ENCODE data around the gene NOP14. TPM values are rescaled to one million over a fixed set of nuclear protein-coding genes. Genes with fewer than 3 reads are reported as not detected.
A peak's percentile ranks its signal among the peaks of the same experiment; 100 is the strongest.
"Not testable (repeated sequence)": the region's sequence is repeated elsewhere in the genome, so short reads cannot be mapped to it uniquely, and the experiment has no call there.

Gene NOP14
- total RNA-seq, 1 donor from 2014 or later: 17.2 TPM

DNA sequence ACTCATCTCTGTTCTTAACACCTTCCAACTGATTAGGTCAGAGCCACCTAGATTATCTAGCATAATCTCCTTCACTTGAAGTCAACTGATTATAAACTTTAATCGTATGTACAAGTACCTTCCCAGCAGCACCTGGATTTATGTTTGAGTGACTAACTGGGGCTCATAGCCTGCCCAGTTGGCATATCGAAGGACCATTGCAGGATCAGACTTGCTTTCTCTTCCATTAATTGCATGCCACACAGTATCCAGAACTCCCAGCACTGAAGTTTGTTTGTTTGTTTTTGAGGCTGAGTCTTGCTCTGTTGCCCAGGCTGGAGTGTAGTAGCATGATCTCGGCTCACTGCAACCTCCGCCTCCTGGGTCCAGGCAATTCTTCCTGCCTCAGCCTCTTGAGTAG lies 28.0 kb upstream of the NOP14 start:
- Mint-ChIP-seq H3K27me3 (ENCODE audit: unreplicated experiment) (peaks cover 3% of the 10 kb centered on the region), H3K4me1 (ENCODE audit: low read depth, unreplicated experiment) (no peaks in the 10 kb centered on the region), H3K36me3 (ENCODE audit: unreplicated experiment) (no peaks in the 10 kb centered on the region), H3K9me3 (ENCODE audit: unreplicated experiment) (no peaks in the 10 kb centered on the region), H3K27ac (ENCODE audit: unreplicated experiment) (no peak overlapping the region), H3K4me3 (ENCODE audit: unreplicated experiment) (no peak overlapping the region)
- DNase-seq: no peak
- no peak for TF ChIP-seq CTCF (IDR thresholded peaks at IDR 0.05; ENCODE audit: partially characterized antibody, unreplicated experiment)

DNA sequence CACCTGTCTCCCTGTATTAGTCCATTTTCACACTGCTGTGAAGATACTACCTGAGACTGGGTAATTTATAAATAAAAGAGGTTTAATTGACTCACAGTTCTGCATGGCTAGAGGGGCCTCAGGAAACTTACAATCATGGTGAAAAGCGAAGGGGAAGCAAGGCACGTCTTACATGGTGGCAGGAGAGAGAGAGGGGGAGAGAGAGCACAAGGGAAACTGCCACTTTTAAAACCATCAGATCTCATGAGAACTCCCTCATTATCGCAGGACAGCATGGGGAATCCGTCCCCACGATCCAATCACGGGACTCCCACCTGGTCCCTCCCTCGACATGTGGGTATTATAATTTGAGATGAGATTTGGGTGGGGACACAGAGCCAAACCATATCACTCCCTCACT lies 20.5 kb upstream of the NOP14 start:
- not testable (repeated sequence) for H3K27me3 Mint-ChIP-seq (ENCODE audit: unreplicated experiment); DNase-seq; H3K27ac Mint-ChIP-seq (ENCODE audit: unreplicated experiment); H3K4me1 Mint-ChIP-seq (ENCODE audit: low read depth, unreplicated experiment); H3K4me3 Mint-ChIP-seq (ENCODE audit: unreplicated experiment); H3K36me3 Mint-ChIP-seq (ENCODE audit: unreplicated experiment); H3K9me3 Mint-ChIP-seq (ENCODE audit: unreplicated experiment)

DNA sequence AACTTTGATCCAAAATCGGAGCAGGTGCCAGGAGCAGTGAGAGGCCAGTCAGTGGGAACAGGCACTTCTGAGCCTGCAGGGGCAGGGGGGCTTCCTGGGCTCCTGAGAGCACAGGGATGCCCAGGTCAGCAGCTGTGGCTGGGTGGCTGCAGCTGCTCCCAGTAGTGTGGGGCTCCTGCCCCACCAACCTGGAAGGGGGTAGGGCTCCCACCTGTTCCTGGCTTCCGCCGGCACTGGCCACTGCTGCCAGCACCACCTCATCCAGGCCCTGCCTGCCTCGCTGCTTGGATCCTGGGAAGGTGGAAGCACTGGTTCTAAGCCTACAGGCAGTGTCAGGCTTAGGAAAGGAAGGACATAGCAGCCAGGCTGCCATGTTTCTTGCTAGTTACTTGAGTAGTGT lies 18.8 kb upstream of the NOP14 start:
- DNase-seq: no peak
- Mint-ChIP-seq H3K4me3 (ENCODE audit: unreplicated experiment) (no peak overlapping the region), H3K27me3 (ENCODE audit: unreplicated experiment) (peaks cover 2% of the 10 kb centered on the region), H3K36me3 (ENCODE audit: unreplicated experiment) (no peaks in the 10 kb centered on the region), H3K4me1 (ENCODE audit: low read depth, unreplicated experiment) (peaks cover 5% of the 10 kb centered on the region), H3K9me3 (ENCODE audit: unreplicated experiment) (peaks cover 7% of the 10 kb centered on the region), H3K27ac (ENCODE audit: unreplicated experiment) (no peak overlapping the region)
- no peak for TF ChIP-seq CTCF (IDR thresholded peaks at IDR 0.05; ENCODE audit: partially characterized antibody, unreplicated experiment)

DNA sequence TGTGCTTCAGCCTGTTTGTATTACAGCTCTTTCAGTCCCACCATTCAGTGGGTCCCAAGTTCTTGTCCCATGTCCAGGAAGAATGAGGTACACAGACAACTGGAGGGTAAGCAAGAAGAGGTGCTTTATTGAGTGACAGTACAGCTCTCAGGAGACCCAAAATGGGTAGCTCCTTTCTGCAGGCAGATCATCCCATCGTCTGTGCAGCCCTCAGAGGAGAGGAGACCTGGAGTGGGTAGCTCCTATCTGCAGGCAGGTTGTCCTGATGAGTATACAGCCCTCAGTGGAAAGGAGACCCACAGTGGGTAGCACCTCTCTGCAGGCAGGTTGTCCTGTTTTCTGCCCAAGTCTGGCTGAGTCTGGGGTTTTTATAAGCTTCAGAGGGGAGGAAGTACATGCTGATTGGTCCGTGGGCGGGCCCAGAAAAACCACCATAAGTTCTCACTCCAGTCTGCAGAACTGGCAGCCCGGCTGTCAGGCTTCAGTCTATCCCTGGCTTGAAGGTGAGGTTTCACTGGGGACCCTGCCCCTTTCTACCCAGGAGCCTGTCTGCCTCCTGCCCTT lies 18.1 kb upstream of the NOP14 start:
- H3K27ac Mint-ChIP-seq (ENCODE audit: unreplicated experiment): no peak overlapping the region
- TF ChIP-seq CTCF (IDR thresholded peaks at IDR 0.05; ENCODE audit: partially characterized antibody, unreplicated experiment): no peak
- H3K27me3 Mint-ChIP-seq (ENCODE audit: unreplicated experiment): peaks cover 2% of the 10 kb centered on the region
- no peak for DNase-seq
- H3K4me3 Mint-ChIP-seq (ENCODE audit: unreplicated experiment): no peak overlapping the region
- H3K4me1 Mint-ChIP-seq (ENCODE audit: low read depth, unreplicated experiment): peaks cover 6% of the 10 kb centered on the region
- peaks cover 8% of the 10 kb centered on the region for H3K9me3 Mint-ChIP-seq (ENCODE audit: unreplicated experiment)
- no peaks in the 10 kb centered on the region for H3K36me3 Mint-ChIP-seq (ENCODE audit: unreplicated experiment)

- peaks cover 11% of the 10 kb centered on the region for H3K27me3 Mint-ChIP-seq (ENCODE audit: unreplicated experiment)
- DNase-seq: no peak
- H3K27ac Mint-ChIP-seq (ENCODE audit: unreplicated experiment): peak overlapping the region; percentile 99
- peak overlapping the region; percentile 42 for H3K4me3 Mint-ChIP-seq (ENCODE audit: unreplicated experiment)
- peaks cover 6% of the 10 kb centered on the region for H3K4me1 Mint-ChIP-seq (ENCODE audit: low read depth, unreplicated experiment)
- no peak for TF ChIP-seq CTCF (IDR thresholded peaks at IDR 0.05; ENCODE audit: partially characterized antibody, unreplicated experiment)
- H3K9me3 Mint-ChIP-seq (ENCODE audit: unreplicated experiment): peaks cover 12% of the 10 kb centered on the region
- peaks cover 7% of the 10 kb centered on the region for H3K36me3 Mint-ChIP-seq (ENCODE audit: unreplicated experiment)
Measured at GRCh38 chr4:2977211-2978088, 14.2 kb upstream of the NOP14 start.
